HepG2 (cell line): ENCODE results near the gene PPP1R7. TPM values are rescaled to one million over a fixed set of nuclear protein-coding genes. Genes with fewer than 3 reads are reported as not detected.

Source experiments
- ARID5B ChIP-seq: IDR thresholded peaks from 2 replicates; pipeline ENCODE4 v1.4.0; 2020; ENCODE audit warnings: mild to moderate bottlenecking, missing genetic modification reagents
- EP300 ChIP-seq, 3 experiments: sonication (generic) in 1 of 3; formaldehyde crosslinking in 1 of 3; IDR thresholded peaks; 2 replicates each; pipeline versions ENCODE4 v1.5.1 to v1.6.1; 2011 to 2020; ENCODE audit warnings: low read depth in 2 of 3, low read length in 2 of 3, borderline replicate concordance in 1 of 3, improper control_type of control experiment in 1 of 3, mild to moderate bottlenecking in 1 of 3, missing genetic modification reagents in 1 of 3, moderate library complexity in 1 of 3
- FOXA1 ChIP-seq, 2 experiments: fragments of 450-650 bp in 1 of 2; sonication (generic) in 1 of 2; formaldehyde crosslinking in 1 of 2; IDR thresholded peaks; 2 replicates each; pipeline versions ENCODE4 v1.4.0 to v1.6.1; 2016 to 2020; ENCODE audit warnings: missing genetic modification reagents in 1 of 2
- GATAD2A ChIP-seq: IDR thresholded peaks from 2 replicates; pipeline ENCODE4 v1.6.1; 2016
- HDAC2 ChIP-seq: sonication (generic); formaldehyde crosslinking; IDR thresholded peaks from 2 replicates; pipeline ENCODE4 v1.4.0; 2020; ENCODE audit warnings: missing genetic modification reagents
- KAT8 ChIP-seq: IDR thresholded peaks from 2 replicates; pipeline ENCODE4 v1.6.1; 2016; ENCODE audit warnings: missing genetic modification reagents, missing compliant biosample characterization
- KMT2A ChIP-seq: sonication (generic); formaldehyde crosslinking; IDR thresholded peaks from 2 replicates; pipeline ENCODE4 v1.4.0; 2020; ENCODE audit warnings: missing genetic modification reagents
- MEIS1 ChIP-seq: sonication (generic); formaldehyde crosslinking; IDR thresholded peaks from 2 replicates; pipeline ENCODE4 v1.9.0; 2021; ENCODE audit warnings: mild to moderate bottlenecking, missing genetic modification reagents, moderate library complexity, borderline replicate concordance
- MTA1 ChIP-seq: sonication (generic); formaldehyde crosslinking; IDR thresholded peaks from 2 replicates; pipeline ENCODE4 v1.4.0; 2020; ENCODE audit warnings: missing genetic modification reagents, mild to moderate bottlenecking, borderline replicate concordance
- NONO ChIP-seq, 2 experiments: fragments of 450-650 bp in 1 of 2; sonication (generic) in 1 of 2; formaldehyde crosslinking in 1 of 2; IDR thresholded peaks in 1 of 2; conservative IDR thresholded peaks in 1 of 2; 2 replicates each; pipeline versions ENCODE4 v1.6.1 to v1.8.0; 2017 to 2022; ENCODE audit warnings: mild to moderate bottlenecking in 1 of 2, missing genetic modification reagents in 1 of 2, moderate library complexity in 1 of 2
- NR2F6 ChIP-seq, 2 experiments: IDR thresholded peaks; 2 replicates each; pipeline ENCODE4 v1.6.1; 2016; ENCODE audit warnings: antibody characterized with exemption in 1 of 2, mild to moderate bottlenecking in 1 of 2
- PAXIP1 ChIP-seq: sonication (generic); formaldehyde crosslinking; conservative IDR thresholded peaks from 2 replicates; pipeline ENCODE4 v1.4.0; 2020; ENCODE audit warnings: mild to moderate bottlenecking, missing genetic modification reagents, moderate library complexity
- PHF20 ChIP-seq: sonication (generic); formaldehyde crosslinking; IDR thresholded peaks from 2 replicates; pipeline ENCODE4 v1.5.0; 2020; ENCODE audit warnings: mild to moderate bottlenecking, missing genetic modification reagents
- SKI ChIP-seq: fragments of 450-650 bp; IDR thresholded peaks from one replicate; pipeline ENCODE4 v1.6.1; 2018; ENCODE audit warnings: mild to moderate bottlenecking; ENCODE audit not compliant: partially characterized antibody
- ZBTB25 ChIP-seq: IDR thresholded peaks from 2 replicates; pipeline ENCODE4 v1.6.1; 2018; ENCODE audit warnings: missing genetic modification reagents
- ZNF296 ChIP-seq: sonication (generic); formaldehyde crosslinking; conservative IDR thresholded peaks from 2 replicates; pipeline ENCODE4 v1.5.0; 2020; ENCODE audit warnings: mild to moderate bottlenecking, missing genetic modification reagents
- ZNF556 ChIP-seq: sonication (generic); formaldehyde crosslinking; IDR thresholded peaks from 2 replicates; pipeline ENCODE4 v1.4.0; 2020; ENCODE audit warnings: mild to moderate bottlenecking, missing genetic modification reagents, borderline replicate concordance
- ZNF713 ChIP-seq: sonication (generic); formaldehyde crosslinking; IDR thresholded peaks from 2 replicates; pipeline ENCODE4 v1.4.0; 2020; ENCODE audit warnings: mild to moderate bottlenecking, missing genetic modification reagents
- ZSCAN25 ChIP-seq: sonication (generic); formaldehyde crosslinking; IDR thresholded peaks from 2 replicates; pipeline ENCODE4 v1.8.0; 2022; ENCODE audit warnings: mild to moderate bottlenecking, missing genetic modification reagents
- polyA plus RNA-seq, 8 experiments: library from polyadenylated mRNA; depleted of rRNA in 3 of 8; stranded (reverse) in 7 of 8; unstranded in 1 of 8; fragments of >200 nt; fragmentation: Illumina TruSeq in 4 of 8; extraction: Trizol in 4 of 8; gene quantifications; 2 replicates each; pipeline versions ENCODE4 v1.2.1 to v1.2.3, GENCODE V29; 2011 to 2016; ENCODE audit warnings: low read depth in 4 of 8, missing spikeins in 1 of 8, mixed read lengths in 1 of 8; ENCODE audit not compliant: insufficient read depth in 1 of 8
- total RNA-seq, 5 experiments: library from RNA; depleted of rRNA; stranded (reverse); fragments of >200 nt; fragmentation: Illumina TruSeq; extraction: Trizol; gene quantifications; 2 replicates each; pipeline ENCODE4 v1.2.3, GENCODE V29; 2016; ENCODE audit warnings: low read depth in 1 of 5

The PPP1R7 gene
- total and polyA plus RNA-seq, 2 of the 13 experiments (the other 11 are each of a cell fraction or from before 2014, with no cell fraction given) = 33.3 to 67.9 TPM

- TF ChIP-seq ARID5B (peak; percentile 46), KMT2A (CRISPR knock-in tag) (no peak), HDAC2 (0 out of 2 replicates have a peak, but pooled peaks have one; percentile 36), PHF20 (CRISPR knock-in tag) (peak; percentile 35; the same call in 1 of the 2 replicates), ZSCAN25 (CRISPR knock-in tag) (0 out of 2 replicates have a peak, but pooled peaks have one; percentile 22), ZNF713 (no peak), MEIS1 (CRISPR knock-in tag) (peak; percentile 22; the same call in 1 of the 2 replicates), GATAD2A (CRISPR knock-in tag) (peak; percentile 56; the same call in 1 of the 2 replicates), ZBTB25 (no peak), SKI (peak; percentile 34), NR2F6 (IDR thresholded peaks at IDR 0.05) (no peak), NR2F6 (CRISPR knock-in tag; IDR thresholded peaks at IDR 0.05) (peak; percentile 15; the same call in 1 of the 2 replicates), NONO (IDR thresholded peaks at IDR 0.05) (no peak), NONO (CRISPR knock-in tag; conservative IDR thresholded peaks at IDR 0.05) (0 out of 2 replicates have a peak, but pooled peaks have one; percentile 41), EP300 (IDR thresholded peaks at IDR 0.05; ENCODE audit: low read depth in 2 of 2, low read length in 2 of 2) (0 out of 4 replicates have a peak, but pooled peaks of 1 of the 2 experiments have one; percentile 36), EP300 (CRISPR knock-in tag; IDR thresholded peaks at IDR 0.05; ENCODE audit: borderline replicate concordance) (no peak), ZNF556 (CRISPR knock-in tag) (0 out of 2 replicates have a peak, but pooled peaks have one; percentile 28), MTA1 (CRISPR knock-in tag) (peak; percentile 73; the same call in 1 of the 2 replicates), PAXIP1 (CRISPR knock-in tag) (peak; percentile 86), ZNF296 (CRISPR knock-in tag) (peak; percentile 53; the same call in 1 of the 2 replicates), FOXA1 (IDR thresholded peaks at IDR 0.05) (no peak), FOXA1 (CRISPR knock-in tag; IDR thresholded peaks at IDR 0.05) (peak; percentile 44; the same call in 1 of the 2 replicates), KAT8 (CRISPR knock-in tag) (no peak)
- TF ChIP-seq, all 625 proteins: peak for 45
Observed at GRCh38 chr2:241135737-241136136, 14.5 kb upstream of the PPP1R7 start (continued).
